Bronchial epithelial cell (primary cell): ENCODE results near the gene TEX9. TPM values are rescaled to one million over a fixed set of nuclear protein-coding genes. Genes with fewer than 3 reads are reported as not detected.
"Not testable (repeated sequence)": the region's sequence is repeated elsewhere in the genome, so short reads cannot be mapped to it uniquely, and the experiment has no call there.

Experiments
- DNase-seq: peaks from one replicate; pipeline ENCODE4 v3.0.0-alpha.2; 2010; ENCODE audit warnings: low read depth
- FAIRE-seq: peaks from 2 replicates; lab custom pipeline; 2011; peaks lifted over from hg19 to GRCh38; lab: Jason Lieb, UNC
- H3K27me3 ChIP-seq: 2 replicates; pipeline ENCODE4 v1.5.1; 2011; ENCODE audit warnings: low read length; ENCODE audit not compliant: control insufficient read depth, insufficient read depth
- H3K36me3 ChIP-seq: 2 replicates; pipeline ENCODE4 v1.5.1; 2011; ENCODE audit warnings: low read length; ENCODE audit not compliant: control insufficient read depth, insufficient read depth
- H3K4me3 ChIP-seq: 2 replicates; pipeline ENCODE4 v1.5.1; 2011; ENCODE audit warnings: mild to moderate bottlenecking, low read depth, low read length, control low read depth
- CTCF ChIP-seq: IDR thresholded peaks from 2 replicates; pipeline ENCODE4 v1.5.1; 2011; ENCODE audit warnings: mild to moderate bottlenecking, moderate library complexity, low read length, control low read depth, inconsistent platforms; ENCODE audit not compliant: insufficient read depth, severe bottlenecking
- total RNA-seq: library from RNA; depleted of rRNA; stranded (reverse); fragments of >200 nt; gene quantifications from 2 replicates; pipeline ENCODE4 v1.2.1, GENCODE V29; 2014

The TEX9 gene
- total RNA-seq, 1 donor from 2014 or later = 2.6 TPM

- no peak overlapping the region for H3K4me3 ChIP-seq
- DNase-seq = no peak
- no peak for FAIRE-seq
- H3K27me3 ChIP-seq = no peaks in the 10 kb centered on the region
- no peak for TF ChIP-seq CTCF
- no peaks in the 10 kb centered on the region for H3K36me3 ChIP-seq
Observed at GRCh38 chr15:56366211-56366610, 985 bp downstream of the TEX9 start.

GRCh38 chr15:56367156-56367555 is 1.9 kb downstream of the TEX9 start:
- Histone ChIP-seq H3K27me3 (no peaks in the 10 kb centered on the region), H3K4me3 (no peak overlapping the region), H3K36me3 (no peaks in the 10 kb centered on the region)
- DNase-seq (no peak), FAIRE-seq (no peak)
- TF ChIP-seq CTCF = no peak

GRCh38 chr15:56369234-56369633 is 4.0 kb downstream of the TEX9 start:
- no peak for TF ChIP-seq CTCF
- no peak for FAIRE-seq
- Histone ChIP-seq H3K36me3 (no peaks in the 10 kb centered on the region), H3K4me3 (no peak overlapping the region), H3K27me3 (no peaks in the 10 kb centered on the region)
- peak; percentile 40 for DNase-seq

- FAIRE-seq (no peak), DNase-seq (peak; percentile 26)
- TF ChIP-seq CTCF = no peak
- no peaks in the 10 kb centered on the region for H3K27me3 ChIP-seq
- H3K4me3 ChIP-seq = no peak overlapping the region
- no peaks in the 10 kb centered on the region for H3K36me3 ChIP-seq
Observed at GRCh38 chr15:56371495-56372147, 6.4 kb downstream of the TEX9 start.

GRCh38 chr15:56374693-56375092 is 9.5 kb downstream of the TEX9 start:
- FAIRE-seq, DNase-seq, H3K27me3 ChIP-seq, H3K4me3 ChIP-seq, H3K36me3 ChIP-seq: not testable (repeated sequence)

- not testable (repeated sequence) for H3K4me3 ChIP-seq, H3K27me3 ChIP-seq, FAIRE-seq, H3K36me3 ChIP-seq, DNase-seq
Observed at GRCh38 chr15:56377822-56378221, 12.6 kb downstream of the TEX9 start.

GRCh38 chr15:56383010-56383409 is 17.8 kb downstream of the TEX9 start:
- Histone ChIP-seq H3K4me3 (no peak overlapping the region), H3K27me3 (no peaks in the 10 kb centered on the region), H3K36me3 (no peaks in the 10 kb centered on the region)
- no peak for FAIRE-seq
- no peak for TF ChIP-seq CTCF
- peak; percentile 38 for DNase-seq
